ENCODE data around the gene PODXL. TPM values are rescaled to one million over a fixed set of nuclear protein-coding genes. Genes with fewer than 3 reads are reported as not detected.

The PODXL gene
- total RNA-seq, 1 experiment from 2014 or later = 1.6 TPM

DNA sequence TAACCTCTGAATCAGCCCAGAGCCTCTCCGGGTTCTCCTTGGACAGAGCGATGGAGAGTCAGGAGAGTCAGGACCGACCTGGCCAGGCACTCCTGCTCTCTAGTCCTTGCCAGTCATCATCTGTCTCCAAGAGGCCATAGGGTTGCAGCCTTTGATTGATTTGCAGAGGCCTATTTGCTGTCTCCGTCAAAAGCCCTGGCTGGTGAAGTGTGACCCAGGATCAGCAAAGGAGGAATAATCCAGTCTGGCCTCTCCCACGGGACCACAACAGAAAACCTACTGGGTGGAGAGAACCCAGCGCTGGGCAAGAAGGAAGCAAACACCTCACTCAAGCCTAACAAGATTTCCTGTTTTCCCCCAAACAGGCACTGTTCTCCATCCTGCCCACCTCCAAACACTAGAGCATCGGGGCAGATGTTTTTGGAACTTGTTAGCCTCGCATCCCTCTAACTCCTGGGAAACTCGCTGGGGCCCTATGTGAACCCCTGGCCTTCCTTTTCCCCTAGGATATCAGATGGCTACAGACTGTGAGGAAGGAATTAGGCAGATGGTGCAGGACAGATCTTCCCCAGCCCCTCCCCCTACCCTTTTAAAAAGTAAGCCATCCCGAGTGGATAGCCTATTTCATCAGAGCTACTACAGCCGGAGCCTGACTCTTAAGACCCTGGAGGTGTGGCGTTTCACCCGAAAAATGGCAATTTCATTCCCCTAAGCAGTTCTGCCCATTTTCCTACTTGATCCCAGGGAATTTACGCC, 54.3 kb downstream of the PODXL start:
- H3K9me3 Mint-ChIP-seq (ENCODE audit: unreplicated experiment) = no peaks in the 10 kb centered on the region
- ChIA-PET POLR2A (interaction anchor here (0.6 kb wide), 1 partner anchor 344 kb away, joined by 3 read pairs; no protein-coding TSS in a partner anchor), CTCF (interaction anchor here (0.7 to 11.8 kb wide), 7 partner anchors 9 to 155 kb away, joined by 3 to 204 read pairs (median 6); no protein-coding TSS in a partner anchor)
- H3K27ac Mint-ChIP-seq (ENCODE audit: low read depth, unreplicated experiment) = no peak overlapping the region
- H3K4me1 Mint-ChIP-seq (ENCODE audit: insufficient read depth, unreplicated experiment) = no peaks in the 10 kb centered on the region
- H3K4me3 Mint-ChIP-seq (ENCODE audit: unreplicated experiment) = no peak overlapping the region
- intact Hi-C loops (cut with micrococcal nuclease) = no loop called here
- TF ChIP-seq, protein P1, sequence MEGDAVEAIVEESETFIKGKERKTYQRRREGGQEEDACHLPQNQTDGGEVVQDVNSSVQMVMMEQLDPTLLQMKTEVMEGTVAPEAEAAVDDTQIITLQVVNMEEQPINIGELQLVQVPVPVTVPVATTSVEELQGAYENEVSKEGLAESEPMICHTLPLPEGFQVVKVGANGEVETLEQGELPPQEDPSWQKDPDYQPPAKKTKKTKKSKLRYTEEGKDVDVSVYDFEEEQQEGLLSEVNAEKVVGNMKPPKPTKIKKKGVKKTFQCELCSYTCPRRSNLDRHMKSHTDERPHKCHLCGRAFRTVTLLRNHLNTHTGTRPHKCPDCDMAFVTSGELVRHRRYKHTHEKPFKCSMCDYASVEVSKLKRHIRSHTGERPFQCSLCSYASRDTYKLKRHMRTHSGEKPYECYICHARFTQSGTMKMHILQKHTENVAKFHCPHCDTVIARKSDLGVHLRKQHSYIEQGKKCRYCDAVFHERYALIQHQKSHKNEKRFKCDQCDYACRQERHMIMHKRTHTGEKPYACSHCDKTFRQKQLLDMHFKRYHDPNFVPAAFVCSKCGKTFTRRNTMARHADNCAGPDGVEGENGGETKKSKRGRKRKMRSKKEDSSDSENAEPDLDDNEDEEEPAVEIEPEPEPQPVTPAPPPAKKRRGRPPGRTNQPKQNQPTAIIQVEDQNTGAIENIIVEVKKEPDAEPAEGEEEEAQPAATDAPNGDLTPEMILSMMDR (IDR thresholded peaks at IDR 0.05; ENCODE audit: unreplicated experiment) = no peak
- BruUV-seq (replicated peaks) = no TSS peak
- no peaks in the 10 kb centered on the region for H3K27me3 Mint-ChIP-seq (ENCODE audit: insufficient read depth, unreplicated experiment)
- DNase-seq (ENCODE audit: unreplicated experiment) = no peak
- H3K36me3 Mint-ChIP-seq (ENCODE audit: insufficient read depth, unreplicated experiment) = peaks cover 8% of the 10 kb centered on the region

DNA sequence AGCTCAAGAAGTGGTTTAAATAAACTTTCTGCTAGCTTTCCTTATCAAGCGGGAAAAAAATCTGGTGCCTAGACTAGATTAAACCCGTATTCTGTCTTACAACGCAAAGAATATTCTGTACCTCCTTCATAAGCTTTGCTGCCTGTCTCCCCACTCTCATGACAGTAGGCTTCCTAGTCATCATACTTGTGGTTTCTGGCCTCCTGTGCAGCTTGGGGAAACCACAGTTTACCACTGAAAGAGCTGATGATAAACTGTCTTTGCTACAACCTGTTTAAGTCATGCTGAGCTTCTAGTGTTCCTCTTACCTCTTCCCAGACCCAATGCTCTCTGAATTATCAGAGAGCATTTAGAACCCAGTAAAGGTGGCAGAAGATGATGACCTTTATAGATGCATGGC, 55.0 kb downstream of the PODXL start:
- ChIA-PET POLR2A (interaction anchor here (0.6 kb wide), 1 partner anchor 344 kb away, joined by 3 read pairs; no protein-coding TSS in a partner anchor), CTCF (interaction anchor here (0.8 to 5.1 kb wide), 4 partner anchors 11 to 154 kb away, joined by 6 to 24 read pairs (median 11); no protein-coding TSS in a partner anchor)
- no peak overlapping the region for H3K4me3 Mint-ChIP-seq (ENCODE audit: unreplicated experiment)
- intact Hi-C loops (cut with micrococcal nuclease) = no loop called here
- BruUV-seq (replicated peaks) = no TSS peak
- no peak overlapping the region for H3K27ac Mint-ChIP-seq (ENCODE audit: low read depth, unreplicated experiment)
- no peaks in the 10 kb centered on the region for H3K27me3 Mint-ChIP-seq (ENCODE audit: insufficient read depth, unreplicated experiment)
- H3K36me3 Mint-ChIP-seq (ENCODE audit: insufficient read depth, unreplicated experiment) = peaks cover 10% of the 10 kb centered on the region
- TF ChIP-seq, protein P1 (IDR thresholded peaks at IDR 0.05; ENCODE audit: unreplicated experiment) = no peak
- no peak for DNase-seq (ENCODE audit: unreplicated experiment)
- no peaks in the 10 kb centered on the region for H3K4me1 Mint-ChIP-seq (ENCODE audit: insufficient read depth, unreplicated experiment)
- no peaks in the 10 kb centered on the region for H3K9me3 Mint-ChIP-seq (ENCODE audit: unreplicated experiment)

DNA sequence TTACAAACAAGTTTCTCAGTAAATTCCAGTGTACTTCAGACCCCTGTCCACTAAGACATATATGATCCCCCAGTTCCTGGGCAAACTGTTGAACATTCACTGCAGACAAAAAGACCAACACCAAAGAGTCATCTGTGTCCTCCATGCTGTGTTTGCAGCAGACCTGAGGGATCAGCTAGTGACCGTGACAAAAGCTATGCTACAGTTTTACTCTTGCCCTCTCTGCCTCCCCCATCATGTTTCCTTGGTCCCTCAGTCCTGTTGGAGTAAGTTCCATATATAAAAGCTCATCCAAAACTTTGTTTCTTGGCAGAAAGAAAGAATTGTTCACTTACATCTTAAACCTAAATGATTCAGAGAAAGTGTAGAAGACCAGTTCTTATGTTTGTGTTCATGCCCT, 56.1 kb downstream of the PODXL start:
- BruUV-seq (replicated peaks) = no TSS peak
- H3K27me3 Mint-ChIP-seq (ENCODE audit: insufficient read depth, unreplicated experiment) = no peaks in the 10 kb centered on the region
- H3K9me3 Mint-ChIP-seq (ENCODE audit: unreplicated experiment) = no peaks in the 10 kb centered on the region
- TF ChIP-seq, protein P1 (IDR thresholded peaks at IDR 0.05; ENCODE audit: unreplicated experiment) = no peak
- H3K27ac Mint-ChIP-seq (ENCODE audit: low read depth, unreplicated experiment) = no peak overlapping the region
- ChIA-PET CTCF (interaction anchor here (1.5 to 5.1 kb wide), 4 partner anchors 12 to 155 kb away, joined by 4 to 24 read pairs (median 11); no protein-coding TSS in a partner anchor), POLR2A (interaction anchor here (0.9 kb wide), 1 partner anchor 20 kb away, joined by 5 read pairs; no protein-coding TSS in a partner anchor)
- DNase-seq (ENCODE audit: unreplicated experiment) = no peak
- H3K36me3 Mint-ChIP-seq (ENCODE audit: insufficient read depth, unreplicated experiment) = peaks cover 14% of the 10 kb centered on the region
- intact Hi-C loops (cut with micrococcal nuclease) = no loop called here
- no peaks in the 10 kb centered on the region for H3K4me1 Mint-ChIP-seq (ENCODE audit: insufficient read depth, unreplicated experiment)
- H3K4me3 Mint-ChIP-seq (ENCODE audit: unreplicated experiment) = no peak overlapping the region

DNA sequence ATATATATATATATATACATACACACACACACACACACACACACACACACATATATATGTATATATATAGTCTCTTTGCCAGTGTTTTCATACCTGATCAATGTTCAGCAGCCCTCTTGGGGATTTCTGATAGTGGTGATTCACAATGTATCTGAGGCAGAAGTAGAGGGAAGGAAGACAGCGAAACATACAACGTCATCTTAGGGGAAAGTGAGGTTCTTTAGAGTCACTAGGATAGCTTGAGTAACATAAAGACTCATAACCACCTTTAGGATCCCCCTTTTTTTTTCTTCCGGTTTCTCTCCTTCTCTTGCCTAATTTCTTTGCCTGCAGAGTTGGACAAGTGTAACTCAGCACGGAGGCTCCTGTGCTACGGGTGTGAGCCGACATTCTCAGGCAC, 56.6 kb downstream of the PODXL start:
- Mint-ChIP-seq H3K9me3 (ENCODE audit: unreplicated experiment) (no peaks in the 10 kb centered on the region), H3K36me3 (ENCODE audit: insufficient read depth, unreplicated experiment) (peaks cover 9% of the 10 kb centered on the region), H3K27ac (ENCODE audit: low read depth, unreplicated experiment) (no peak overlapping the region), H3K27me3 (ENCODE audit: insufficient read depth, unreplicated experiment) (no peaks in the 10 kb centered on the region), H3K4me3 (ENCODE audit: unreplicated experiment) (no peak overlapping the region), H3K4me1 (ENCODE audit: insufficient read depth, unreplicated experiment) (no peaks in the 10 kb centered on the region)
- CTCF ChIA-PET = interaction anchor here (0.6 to 5.1 kb wide), 4 partner anchors 11 to 1280 kb away, joined by 3 to 24 read pairs (median 10); no protein-coding TSS in a partner anchor
- BruUV-seq (replicated peaks) = no TSS peak
- POLR2A ChIA-PET = interaction anchor here (0.9 kb wide), 1 partner anchor 19 kb away, joined by 5 read pairs; no protein-coding TSS in a partner anchor
- intact Hi-C loops (cut with micrococcal nuclease) = no loop called here
- no peak for DNase-seq (ENCODE audit: unreplicated experiment)
- TF ChIP-seq, protein P1 (IDR thresholded peaks at IDR 0.05; ENCODE audit: unreplicated experiment) = no peak

Measured in MCF 10A (cell line).